HG03060 (cell line): ENCODE measurements around the gene PDP2.

Experiments used
- ATAC-seq: cut with Tn5 transposase; IDR thresholded peaks from one replicate; pipeline ENCODE4 v1.9.1; 2021; ENCODE audit warnings: low read depth, moderate number of reproducible peaks; ENCODE audit not compliant: unreplicated experiment

PDP2 gene

GRCh38 chr16:66901626-66902025 lies 21.3 kb downstream of the PDP2 start:
- no peak for ATAC-seq

- no peak for ATAC-seq
Measured at GRCh38 chr16:66902648-66903543, 22.6 kb downstream of the PDP2 start.

- ATAC-seq, result no peak
Measured at GRCh38 chr16:66903544-66904427, 23.5 kb downstream of the PDP2 start.

- ATAC-seq, result no peak
Measured at GRCh38 chr16:66904428-66904845, 24.1 kb downstream of the PDP2 start.

- no peak for ATAC-seq
Measured at GRCh38 chr16:66904846-66905632, 24.7 kb downstream of the PDP2 start.

- ATAC-seq, result no peak
Measured at GRCh38 chr16:66905633-66906539, 25.6 kb downstream of the PDP2 start.

- ATAC-seq, result no peak
Measured at GRCh38 chr16:66906916-66907836, 26.9 kb downstream of the PDP2 start.

- no peak for ATAC-seq
Measured at GRCh38 chr16:66908116-66908515, 27.8 kb downstream of the PDP2 start.

GRCh38 chr16:66908762-66909559 lies 28.6 kb downstream of the PDP2 start:
- ATAC-seq, result no peak

GRCh38 chr16:66910175-66910940 lies 30.0 kb downstream of the PDP2 start:
- no peak for ATAC-seq

- ATAC-seq, result no peak
Measured at GRCh38 chr16:66911112-66911511, 30.8 kb downstream of the PDP2 start.

- ATAC-seq, result no peak
Measured at GRCh38 chr16:66911801-66912200, 31.5 kb downstream of the PDP2 start.

- ATAC-seq, result no peak
Measured at GRCh38 chr16:66913081-66913480, 32.8 kb downstream of the PDP2 start.

GRCh38 chr16:66913711-66914110 lies 33.4 kb downstream of the PDP2 start:
- ATAC-seq, result no peak

GRCh38 chr16:66914541-66914940 lies 34.2 kb downstream of the PDP2 start:
- no peak for ATAC-seq

GRCh38 chr16:66915041-66915440 lies 34.7 kb downstream of the PDP2 start:
- no peak for ATAC-seq

GRCh38 chr16:66916518-66916917 lies 36.2 kb downstream of the PDP2 start:
- no peak for ATAC-seq
